Activated effector memory CD4-positive, alpha-beta T cell treated with Interleukin-2 at 50 U/mL for 16 hours (primary cell): ENCODE data around the gene PRAF2.

Experiments used
- DNase-seq: peaks from one replicate; pipeline ENCODE4 v3.0.0-alpha.2; 2020

PRAF2 gene

DNA sequence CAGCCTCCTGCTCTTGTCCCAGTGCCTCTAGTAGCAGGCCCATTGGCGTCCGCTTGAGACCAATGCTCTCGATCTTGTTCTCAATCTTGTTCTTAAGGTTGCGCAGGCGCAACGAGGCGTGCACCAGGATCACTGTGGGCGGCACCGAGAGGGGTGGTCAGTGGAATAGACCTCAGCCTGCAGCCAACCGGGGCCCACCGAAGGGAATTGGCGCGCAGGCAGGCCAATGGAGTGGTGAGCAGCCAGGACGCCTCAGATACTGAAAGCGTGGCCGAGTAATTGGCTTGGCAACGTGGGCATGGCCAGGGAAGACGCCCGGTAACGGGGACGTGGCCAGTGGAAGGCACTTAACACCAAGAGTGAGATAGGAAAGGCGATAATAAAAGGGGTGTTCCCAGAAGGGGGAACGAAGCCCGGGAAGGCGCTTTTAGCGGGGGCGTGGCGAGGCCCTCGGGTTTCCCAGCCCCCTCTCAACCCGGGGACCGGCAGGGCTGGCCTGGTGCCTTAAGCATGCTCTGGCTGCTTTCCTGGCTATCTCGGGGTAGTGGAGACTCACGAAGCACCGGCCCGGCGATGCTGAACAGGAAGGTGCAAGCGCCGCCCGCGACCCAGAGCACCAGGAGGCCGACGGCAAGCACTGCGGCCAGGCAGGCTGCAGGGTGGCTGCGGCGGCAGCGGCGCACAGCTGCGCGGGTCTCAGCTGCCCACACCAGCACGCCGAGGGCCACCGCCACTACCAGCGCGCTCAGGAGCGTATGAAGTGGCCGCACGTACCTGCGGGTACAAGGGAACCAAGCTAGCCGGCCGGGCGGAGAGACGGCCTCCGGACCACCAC lies 1.7 kb downstream of the PRAF2 start:
- DNase-seq, result no peak

DNA sequence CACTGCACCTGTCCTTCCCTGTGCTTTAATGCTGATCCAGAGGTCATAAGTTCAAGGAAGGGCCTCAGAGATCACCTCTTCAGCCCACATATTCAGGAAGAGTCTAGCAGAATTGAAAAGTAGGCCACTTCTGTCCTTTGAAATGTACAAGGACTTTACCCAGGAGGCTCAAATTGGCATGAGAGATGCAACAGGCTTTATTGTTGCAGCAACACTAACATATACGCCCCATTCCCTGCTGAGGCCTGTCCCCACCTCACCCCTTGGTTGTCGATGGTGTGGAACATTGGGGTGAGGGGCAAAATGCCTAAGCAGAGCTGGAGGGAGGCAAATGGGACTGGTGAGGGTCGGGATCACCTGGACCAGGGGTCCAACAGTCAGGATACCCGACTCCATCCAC lies 2.8 kb downstream of the PRAF2 start:
- no peak for DNase-seq

DNA sequence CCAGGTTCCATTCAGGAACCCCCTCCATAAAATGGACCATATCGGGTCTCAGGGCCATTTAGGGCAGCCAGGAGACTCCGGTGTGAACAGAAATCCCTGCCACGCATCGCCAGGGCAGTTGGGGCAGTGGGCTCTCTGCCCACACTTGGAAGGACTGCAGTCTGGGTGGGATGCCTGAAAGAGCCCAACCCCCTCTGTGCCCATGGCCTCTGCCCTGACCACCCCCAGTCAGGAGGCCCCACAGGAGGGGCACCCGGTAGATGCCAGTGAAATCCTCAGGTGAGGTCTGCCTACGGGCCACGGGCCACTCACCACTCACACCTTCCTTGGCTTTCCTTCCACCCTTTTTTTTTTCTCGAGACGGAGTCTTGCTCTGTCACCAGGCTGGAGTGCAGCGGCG lies 4.8 kb downstream of the PRAF2 start:
- no peak for DNase-seq

DNA sequence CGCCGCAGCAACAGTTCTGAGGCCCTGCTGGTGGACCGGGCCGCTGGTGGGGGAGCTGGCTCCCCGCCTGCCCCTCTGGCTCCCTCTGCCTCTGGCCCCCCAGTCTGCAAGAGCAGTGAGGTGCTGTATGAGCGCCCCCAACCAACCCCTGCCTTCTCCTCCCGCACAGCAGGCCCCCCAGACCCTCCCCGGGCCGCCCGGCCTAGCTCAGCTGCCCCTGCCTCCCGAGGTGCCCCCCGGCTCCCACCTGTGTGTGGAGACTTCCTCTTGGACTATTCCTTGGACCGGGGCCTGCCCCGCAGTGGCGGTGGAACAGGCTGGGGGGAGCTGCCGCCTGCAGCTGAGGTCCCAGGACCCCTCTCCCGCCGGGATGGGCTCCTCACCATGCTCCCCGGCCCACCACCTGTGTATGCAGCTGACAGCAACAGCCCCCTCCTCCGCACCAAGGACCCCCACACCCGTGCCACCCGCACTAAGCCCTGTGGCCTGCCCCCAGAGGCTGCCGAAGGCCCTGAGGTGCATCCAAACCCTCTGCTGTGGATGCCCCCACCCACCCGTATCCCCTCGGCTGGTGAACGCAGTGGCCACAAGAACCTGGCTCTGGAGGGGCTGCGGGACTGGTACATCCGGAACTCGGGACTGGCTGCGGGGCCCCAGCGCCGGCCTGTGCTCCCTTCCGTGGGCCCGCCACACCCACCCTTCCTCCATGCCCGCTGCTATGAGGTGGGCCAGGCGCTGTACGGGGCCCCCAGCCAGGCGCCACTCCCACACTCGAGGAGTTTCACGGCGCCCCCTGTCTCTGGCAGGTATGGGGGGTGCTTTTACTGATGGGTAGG lies 6.3 kb downstream of the PRAF2 start:
- no peak for DNase-seq

DNA sequence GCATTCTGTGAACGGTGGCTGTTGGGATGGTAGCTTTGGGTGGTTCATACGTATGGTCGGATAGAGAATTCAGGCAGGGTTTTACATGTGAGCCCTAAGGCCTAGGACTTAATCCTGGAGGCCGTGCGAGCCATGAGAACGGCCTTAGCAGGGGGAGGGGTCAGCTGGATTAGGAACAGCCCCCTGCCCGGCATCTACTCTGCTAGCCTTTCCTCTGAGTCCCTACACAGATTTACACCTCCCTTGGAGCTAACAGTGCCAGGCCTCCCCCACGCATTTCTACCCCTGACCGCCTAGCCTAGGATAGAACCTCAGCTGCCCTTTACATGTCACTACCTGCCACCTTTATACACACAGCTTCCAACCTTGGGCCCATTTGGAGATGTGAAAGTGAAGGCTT lies 7.1 kb downstream of the PRAF2 start:
- no peak for DNase-seq

DNA sequence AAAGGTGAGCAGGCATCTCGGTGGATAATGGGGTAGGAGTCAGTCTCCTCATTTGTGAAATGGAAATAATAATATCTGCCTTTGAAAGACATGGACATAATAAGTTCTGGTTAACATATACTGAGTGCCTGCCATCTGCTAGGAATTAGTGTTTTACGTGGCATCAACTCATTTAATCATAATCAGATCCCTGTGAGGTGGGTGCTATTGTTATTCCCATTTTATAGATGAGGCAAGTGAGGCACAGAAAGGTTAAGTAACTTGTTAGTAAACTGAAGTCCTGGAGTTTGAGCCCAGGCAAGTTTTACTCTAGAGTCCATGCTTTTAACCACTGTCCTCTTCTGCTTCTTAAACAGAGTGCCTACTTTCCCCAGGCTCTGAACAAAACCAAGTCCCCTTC lies 7.5 kb downstream of the PRAF2 start:
- no peak for DNase-seq

DNA sequence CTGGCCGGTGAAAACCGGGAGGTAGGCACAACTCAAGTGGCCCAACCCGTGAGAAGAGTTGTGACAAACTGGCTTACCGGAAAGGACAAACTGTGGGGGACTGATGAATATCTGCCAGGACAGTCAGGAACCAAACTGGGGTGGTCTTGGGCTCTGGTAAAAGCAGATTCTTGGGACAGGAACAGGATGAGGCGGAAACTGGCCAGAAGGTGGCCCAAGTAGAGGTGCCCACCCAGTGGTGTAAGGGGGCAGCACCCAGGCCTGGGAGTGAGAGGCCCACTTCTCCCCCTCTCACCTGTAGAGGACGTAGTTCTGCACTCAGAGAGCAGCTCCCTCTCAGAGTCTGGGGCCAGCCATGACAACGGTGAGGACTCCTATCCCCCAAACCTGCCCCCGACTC lies 9.1 kb downstream of the PRAF2 start:
- DNase-seq, result no peak

DNA sequence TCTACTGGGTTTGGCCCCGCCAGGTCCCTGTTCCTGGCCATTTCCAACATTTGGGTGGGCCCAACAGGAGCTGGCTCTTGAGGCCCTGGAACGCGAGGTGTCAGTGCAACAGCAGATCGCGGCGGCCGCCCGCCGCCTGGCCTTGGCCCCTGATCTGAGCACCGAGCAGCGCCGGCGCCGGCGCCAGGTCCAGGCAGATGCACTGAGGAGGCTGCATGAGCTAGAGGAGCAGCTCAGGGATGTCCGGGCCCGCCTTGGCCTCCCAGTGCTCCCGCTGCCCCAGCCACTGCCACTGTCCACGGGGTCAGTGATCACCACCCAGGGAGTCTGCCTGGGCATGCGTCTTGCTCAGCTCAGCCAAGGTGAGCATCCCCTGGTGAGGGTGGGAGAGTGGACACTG lies 9.5 kb downstream of the PRAF2 start:
- no peak for DNase-seq

DNA sequence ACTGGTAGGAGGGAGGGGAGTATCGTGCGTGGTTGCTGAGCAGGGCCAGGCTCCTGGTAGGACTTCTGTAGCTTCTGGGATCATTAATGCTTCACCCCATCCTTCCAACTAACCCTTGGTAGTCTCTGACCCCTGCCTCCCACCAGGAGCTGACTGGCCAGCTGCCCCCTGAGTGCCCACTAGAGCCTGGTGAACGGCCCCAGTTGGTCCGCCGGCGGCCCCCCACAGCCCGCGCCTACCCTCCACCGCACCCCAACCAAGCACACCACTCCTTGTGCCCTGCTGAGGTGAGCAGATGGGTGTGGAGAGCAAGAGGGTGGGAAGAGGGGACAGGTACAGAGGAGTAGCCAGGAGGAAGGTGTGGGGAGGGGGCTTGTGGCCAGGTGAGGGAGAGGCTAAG lies 10.1 kb downstream of the PRAF2 start:
- no peak for DNase-seq

DNA sequence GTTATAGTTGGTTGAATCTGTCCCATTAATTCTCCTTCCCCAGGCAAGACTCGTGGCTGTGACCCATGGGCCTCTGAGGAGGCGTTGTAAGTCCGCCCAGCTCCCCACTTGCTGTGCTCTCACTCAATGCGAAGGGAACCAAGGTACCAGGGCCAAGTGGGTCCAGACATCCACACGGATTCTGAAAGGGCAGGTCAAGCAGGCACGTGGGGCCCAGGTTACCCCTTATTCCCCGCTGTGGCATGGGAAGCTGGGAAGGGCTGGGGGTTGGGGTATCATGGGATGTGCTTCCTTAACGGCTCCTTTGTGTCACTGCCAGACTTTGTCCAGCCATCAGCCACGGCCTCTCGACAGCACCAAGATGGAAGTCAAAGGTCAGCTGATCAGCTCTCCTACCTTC lies 11.9 kb downstream of the PRAF2 start:
- no peak for DNase-seq

DNA sequence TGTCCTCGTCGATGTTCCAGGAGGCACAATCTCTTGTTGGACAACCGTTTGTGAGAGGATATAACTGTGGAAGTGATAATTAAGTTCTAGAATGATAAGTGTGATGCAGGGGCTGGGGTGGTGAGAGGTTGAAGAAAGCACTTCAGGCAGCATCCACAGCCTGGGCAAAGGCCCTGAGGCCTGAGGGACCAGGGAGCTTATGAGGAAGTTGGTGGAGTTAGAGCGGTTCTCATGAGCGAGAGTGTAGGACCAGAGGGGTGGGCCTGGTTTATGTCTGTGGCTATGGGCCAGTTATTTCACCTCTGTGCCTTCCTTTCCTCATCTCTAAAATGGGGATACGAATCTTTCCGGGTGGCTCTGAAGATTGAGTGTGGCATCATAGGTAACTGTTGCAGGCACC lies 12.3 kb downstream of the PRAF2 start:
- DNase-seq, result no peak

DNA sequence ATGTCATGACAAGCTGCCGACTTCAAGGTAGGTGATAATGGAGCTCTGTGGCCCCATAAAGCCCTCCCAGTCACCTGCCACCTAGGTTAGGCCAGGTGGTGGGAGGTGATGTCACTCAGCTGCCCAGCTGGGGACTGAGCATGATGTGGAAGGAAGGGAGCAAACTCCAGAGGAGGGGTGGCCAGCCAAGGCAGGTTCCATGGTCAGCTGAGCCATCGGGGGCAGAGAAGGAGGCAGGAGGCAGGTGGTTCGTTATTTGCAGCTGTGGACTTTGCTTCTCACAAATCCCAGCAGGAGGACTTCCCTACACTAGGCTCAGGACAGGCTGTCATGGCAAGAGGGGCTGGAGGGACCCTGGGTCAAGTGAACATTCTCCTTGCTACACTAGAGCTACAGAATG lies 12.9 kb downstream of the PRAF2 start:
- DNase-seq, result no peak

DNA sequence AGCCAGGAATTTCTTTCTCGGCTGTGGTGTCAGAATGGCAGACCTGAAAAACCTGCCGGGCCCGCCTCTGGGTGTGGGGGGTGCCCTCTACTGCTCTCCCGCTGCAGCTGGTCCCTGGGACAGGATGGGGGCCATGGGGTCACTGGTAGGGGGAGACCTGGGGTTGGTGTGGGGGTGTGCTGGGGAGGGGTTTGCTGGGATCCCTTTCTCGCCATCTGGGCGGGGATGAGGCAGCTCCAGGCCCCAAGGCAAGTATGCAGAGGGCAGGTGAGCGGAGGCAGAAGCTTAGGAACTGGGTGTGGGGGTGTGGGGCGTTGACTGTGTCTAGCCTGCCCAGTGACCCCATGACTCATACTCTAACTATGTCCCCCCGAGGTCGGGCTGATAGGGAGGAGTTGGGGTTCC lies 14.1 kb downstream of the PRAF2 start:
- DNase-seq, result no peak

DNA sequence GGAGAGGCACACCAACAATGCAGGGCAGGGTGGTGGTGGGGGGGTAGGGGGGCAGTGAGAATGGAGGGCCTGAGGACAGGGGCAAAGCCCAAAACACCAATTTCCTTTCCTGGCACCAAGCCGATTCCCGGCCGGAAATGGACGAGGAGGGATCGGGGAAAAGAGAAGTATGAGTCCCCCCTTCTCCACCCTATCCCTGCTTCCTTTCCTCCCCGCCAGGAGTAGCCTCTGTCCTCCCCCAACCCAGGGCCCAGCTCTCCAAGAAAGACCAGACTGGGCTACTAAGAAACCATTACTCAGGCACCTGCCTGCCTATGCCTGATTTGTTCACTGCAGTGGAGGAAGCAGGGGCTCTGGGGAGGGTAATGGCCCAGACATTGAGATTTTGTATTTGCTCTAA lies 14.6 kb downstream of the PRAF2 start:
- DNase-seq, result no peak

DNA sequence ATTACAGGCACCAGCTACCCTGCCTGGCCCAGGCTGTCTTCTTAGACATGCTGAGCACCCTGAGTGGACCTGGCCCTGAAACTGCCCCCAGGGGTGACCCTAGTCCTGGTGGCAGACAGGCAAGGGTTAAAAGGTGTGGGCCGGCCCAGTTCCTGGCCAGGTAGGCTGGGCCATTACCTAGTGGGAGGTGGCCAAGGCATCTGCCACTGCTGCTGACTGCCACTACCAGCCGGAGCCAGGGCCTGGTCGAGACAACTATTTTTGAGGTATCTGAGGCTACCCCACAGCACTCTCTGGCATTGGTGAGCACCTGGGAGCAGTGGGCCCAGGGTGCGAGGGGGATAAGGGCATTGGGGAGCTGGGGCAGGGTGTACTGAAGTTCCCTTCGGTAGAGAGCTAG lies 15.0 kb downstream of the PRAF2 start, which contains the start of gene CCDC120:
CCDC120 (plus strand) TSS at position 206 of the 400 bp plus-strand sequence. CDS start 3,043 bp downstream, outside the sequence.
- DNase-seq, result no peak

DNA sequence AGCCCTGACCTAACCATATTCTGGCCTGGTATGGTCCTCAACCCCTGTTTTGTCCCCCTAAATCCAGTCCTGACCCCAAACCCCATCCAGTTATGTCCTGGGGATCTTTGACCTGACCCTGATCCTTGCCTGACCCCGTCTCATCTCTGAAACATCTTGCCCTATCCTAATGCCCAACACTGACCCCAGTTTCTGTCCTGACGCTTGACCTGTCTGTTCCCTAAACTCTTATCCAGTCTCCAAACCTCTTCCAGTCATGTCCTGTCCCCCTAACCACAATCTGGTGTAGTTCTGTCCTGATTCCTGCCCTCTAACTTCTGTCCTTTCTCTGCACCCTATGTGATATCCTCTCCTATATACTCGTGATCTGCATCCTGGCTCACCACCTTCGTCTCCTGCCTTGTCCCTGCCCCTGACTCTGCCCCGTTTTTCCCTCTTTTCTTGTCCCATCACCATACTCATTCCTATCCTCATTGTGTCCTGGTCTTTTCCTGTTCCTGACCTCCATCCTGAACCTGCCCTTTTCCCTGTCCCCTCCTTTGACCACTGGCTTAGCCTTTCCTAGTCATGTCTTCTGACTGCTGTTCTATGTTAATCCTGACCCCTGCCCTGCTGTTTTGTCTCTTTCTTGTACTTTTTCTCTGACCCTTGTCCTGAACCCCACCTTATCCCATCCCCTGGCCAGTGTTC lies 19.6 kb downstream of the PRAF2 start:
- DNase-seq, result no peak

DNA sequence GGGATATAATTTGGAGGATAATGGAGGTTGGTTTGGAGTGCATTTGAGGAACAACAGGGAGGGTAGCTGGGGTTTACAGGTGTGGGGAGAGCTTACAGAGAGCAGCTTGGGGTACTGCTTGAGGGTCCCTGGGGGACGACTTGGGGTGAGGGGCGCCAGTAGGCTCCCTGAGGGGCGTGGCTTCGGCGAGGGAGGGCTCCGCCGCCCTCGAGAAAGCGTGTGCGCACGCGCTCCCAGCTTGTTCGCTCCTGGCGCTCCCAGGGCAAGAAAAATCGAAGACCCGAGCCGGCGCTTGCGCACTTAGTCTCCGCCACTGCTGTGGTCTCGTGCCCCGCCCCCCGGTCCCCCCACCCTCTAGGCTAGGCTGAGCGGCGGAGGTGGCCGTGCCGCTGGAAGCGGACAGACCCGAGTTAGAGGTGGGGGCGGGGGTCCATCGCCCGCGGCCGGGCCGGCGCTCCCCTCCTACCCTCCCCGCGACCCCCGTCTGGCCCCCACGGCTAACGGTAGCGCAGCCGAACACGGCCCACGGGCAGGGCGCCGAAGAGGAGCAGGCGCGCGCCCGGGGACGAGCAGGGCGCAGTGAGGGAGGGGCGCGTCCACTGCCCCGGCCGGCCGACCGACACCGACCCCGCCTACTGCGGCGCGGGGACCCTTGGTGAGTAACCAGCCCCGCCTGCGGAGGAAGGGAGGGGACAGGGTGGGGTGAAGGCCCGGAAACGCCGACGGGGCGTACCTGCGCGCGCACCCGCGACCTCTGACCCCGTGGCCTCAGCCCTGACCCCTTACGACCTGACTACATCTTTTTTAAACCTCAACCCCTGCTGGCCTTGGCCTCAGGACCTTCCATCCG lies 20.4 kb downstream of the PRAF2 start:
- DNase-seq, result peak; percentile 46

DNA sequence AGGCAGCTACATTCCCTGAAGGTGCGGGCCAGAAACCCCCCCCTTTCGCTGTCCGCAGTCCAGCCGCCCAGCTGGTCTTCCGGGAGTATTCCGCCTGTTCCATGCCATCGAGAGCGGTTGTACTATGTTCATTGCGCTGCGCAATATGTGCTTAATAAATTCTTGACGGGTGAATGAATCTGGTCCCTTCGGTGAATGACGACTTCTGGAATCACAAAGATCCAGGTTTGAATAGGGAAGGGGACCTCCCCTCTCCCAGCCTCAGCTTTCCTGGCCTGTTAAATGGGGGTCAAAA lies 29.9 kb downstream of the PRAF2 start:
- DNase-seq, result no peak

DNA sequence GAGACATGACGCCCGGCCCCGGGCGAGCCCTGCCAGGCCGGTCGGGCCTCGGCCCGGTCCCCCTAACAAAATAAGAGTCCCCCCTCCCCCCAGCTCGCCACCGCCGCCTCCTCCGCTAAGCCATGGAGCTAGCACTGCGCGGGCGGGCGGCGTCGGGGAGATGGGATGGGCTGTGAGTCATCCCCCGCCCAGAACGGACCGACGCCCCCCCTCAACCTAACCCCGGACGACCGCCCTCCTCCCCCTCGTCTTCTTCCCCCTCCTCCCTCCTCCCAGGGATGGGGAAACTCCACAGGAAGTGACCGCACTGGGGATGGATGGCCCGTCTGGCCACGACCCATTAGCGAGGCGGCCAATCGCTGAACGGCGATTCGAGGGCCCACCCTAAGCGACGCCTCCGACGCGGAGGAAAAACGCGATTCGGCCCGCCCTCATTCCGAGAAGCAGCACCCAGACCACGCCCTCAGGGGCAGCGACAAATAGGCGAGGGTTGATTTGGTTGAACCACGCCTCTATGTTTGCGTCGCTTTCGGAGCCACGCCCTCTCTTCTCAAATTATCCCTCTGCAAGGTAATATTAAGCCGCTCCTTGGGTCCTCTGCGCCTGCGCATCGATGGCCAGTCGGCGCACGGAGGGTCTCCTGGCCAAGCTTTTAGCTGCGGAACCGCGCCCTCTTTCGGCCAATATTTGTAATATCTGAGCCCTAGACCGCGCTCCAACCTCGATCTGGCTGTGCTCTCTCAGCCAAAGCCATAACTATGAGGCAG lies 30.4 kb downstream of the PRAF2 start, which contains the start of gene TFE3:
TFE3 (minus strand) TSS at position 138 of the 767 bp plus-strand sequence; CDS start at position 7, 131 bp downstream.
- peak; percentile 93 for DNase-seq

DNA sequence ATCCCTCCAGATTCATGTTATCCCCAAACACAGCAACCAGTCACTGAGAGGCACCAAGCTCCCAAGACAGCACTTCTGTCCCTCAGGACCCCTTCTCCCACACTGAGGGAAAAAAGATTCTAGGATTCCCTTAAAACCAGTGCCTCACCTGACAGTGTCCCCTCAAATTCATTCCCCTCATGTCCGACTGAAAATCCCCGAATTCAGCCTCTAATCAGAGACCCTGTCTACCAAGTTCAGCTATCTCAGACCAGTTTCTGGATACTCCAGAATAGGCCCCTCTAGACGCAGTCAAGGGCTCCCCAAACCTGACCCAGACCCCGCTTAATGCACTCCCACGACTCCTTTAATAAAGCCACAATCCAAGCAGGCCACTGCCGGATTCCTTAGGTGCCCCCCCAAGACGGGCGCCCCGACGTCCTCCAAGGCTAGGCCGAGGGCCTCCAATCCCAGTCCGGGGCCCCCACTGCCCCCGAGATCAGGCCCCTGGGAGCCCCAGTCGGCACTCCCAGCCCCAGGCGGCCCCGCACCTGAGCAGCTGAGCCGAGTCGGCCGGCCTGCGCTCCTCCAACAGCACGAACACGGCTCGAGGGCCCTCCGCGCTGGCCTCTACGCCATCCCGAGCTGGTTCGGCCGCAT lies 31.1 kb downstream of the PRAF2 start:
- DNase-seq, result no peak
